Measurements from ENCODE around the gene ALG8. TPM values are rescaled to one million over a fixed set of nuclear protein-coding genes. Genes with fewer than 3 reads are reported as not detected.

ALG8 gene
- total and polyA plus RNA-seq, 4 experiments from 2014 or later, result 27.6 to 66.9 (median 39.4) TPM

DNA sequence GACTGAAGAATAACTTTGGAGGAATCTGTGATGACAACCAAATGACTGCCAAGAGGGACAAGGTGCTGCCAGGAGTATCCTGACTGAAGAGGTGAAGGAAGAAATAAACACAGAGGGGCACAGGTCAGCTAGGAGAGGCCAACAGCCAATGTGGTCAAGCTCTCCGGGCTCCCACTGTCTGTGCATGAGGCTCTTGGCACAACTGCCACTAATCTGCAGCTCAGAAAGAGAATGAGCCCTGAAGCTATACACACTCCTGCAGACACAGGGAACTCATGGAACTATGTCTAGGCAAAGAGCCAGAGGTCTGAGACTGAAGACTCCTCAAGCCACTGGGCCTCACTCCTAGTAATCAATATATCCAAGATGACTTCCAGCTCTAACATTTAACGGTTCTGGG, 68.8 kb downstream of the ALG8 start:
- H3K27ac Mint-ChIP-seq, result no peak overlapping the region
- no peaks in the 10 kb centered on the region for H3K9me3 ChIP-seq (ENCODE audit: control insufficient read depth in 1 of 2, low read length in 2 of 2)
- no peaks in the 10 kb centered on the region for H3K9me3 Mint-ChIP-seq
- no peaks in the 10 kb centered on the region for H3K27me3 ChIP-seq (ENCODE audit: insufficient read depth, low read length)
- DNase-seq, result no peak
- peaks cover 7 to 21% (median 10%) of the 10 kb centered on the region in 4 donors for H3K4me1 Mint-ChIP-seq
- no peak overlapping the region for H3K27ac ChIP-seq (ENCODE audit: low read depth, low read length)
- intact Hi-C loops (cut with micrococcal nuclease), result loop anchor here (10.0 kb wide), 1 partner anchor 494 kb away; no protein-coding TSS in a partner anchor
- CTCF ChIA-PET (ENCODE audit: partially characterized antibody), result interaction anchor here (0.7 kb wide), 1 partner anchor 9 kb away, joined by 3 read pairs; no protein-coding TSS in a partner anchor
- no peak overlapping the region for H3K4me3 ChIP-seq (ENCODE audit: low read length in 2 of 2)
- peaks cover 11% of the 10 kb centered on the region for H3K4me1 ChIP-seq (ENCODE audit: insufficient read depth, low read length)
- peaks cover 32 to 50% of the 10 kb centered on the region in 2 donors for H3K36me3 Mint-ChIP-seq
- H3K4me3 Mint-ChIP-seq, result no peak overlapping the region
- POLR2A ChIA-PET (ENCODE audit: partially characterized antibody), result interaction anchor here (1.0 kb wide), 1 partner anchor 9 kb away, joined by 6 read pairs; the partner anchor contains the start of gene NDUFC2
- peaks cover 41% of the 10 kb centered on the region for H3K36me3 ChIP-seq (ENCODE audit: insufficient read depth, low read length)
- H3K27me3 Mint-ChIP-seq, result no peaks in the 10 kb centered on the region

DNA sequence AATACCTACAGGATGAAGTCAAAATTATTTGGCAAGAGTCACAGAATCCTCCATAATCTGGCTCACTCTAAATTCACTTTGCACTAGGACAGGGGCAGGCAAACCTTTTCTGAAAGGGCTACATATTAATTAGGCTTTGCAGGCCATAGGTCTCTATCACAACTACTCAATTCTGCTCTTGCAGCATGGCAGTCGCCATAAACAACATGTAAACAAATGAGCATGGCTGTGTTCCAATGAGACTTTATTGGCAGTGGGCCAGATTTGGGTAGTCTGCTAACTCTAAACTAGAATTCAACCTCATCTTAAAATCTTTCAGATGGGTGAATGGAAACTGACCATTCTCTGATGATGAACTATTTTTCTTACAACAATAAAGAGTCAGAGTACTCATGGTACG, 70.0 kb downstream of the ALG8 start:
- no peak overlapping the region for H3K4me3 ChIP-seq (ENCODE audit: low read length in 2 of 2)
- no peak overlapping the region for H3K27ac ChIP-seq (ENCODE audit: low read depth, low read length)
- Mint-ChIP-seq H3K27ac (no peak overlapping the region), H3K9me3 (no peaks in the 10 kb centered on the region), H3K4me1 (peaks cover 0 to 14% (median 6%) of the 10 kb centered on the region in 4 donors), H3K4me3 (no peak overlapping the region), H3K27me3 (no peaks in the 10 kb centered on the region), H3K36me3 (peaks cover 33 to 52% of the 10 kb centered on the region in 2 donors)
- CTCF ChIA-PET (ENCODE audit: partially characterized antibody), result interaction anchor here (1.4 to 2.8 kb wide), 2 partner anchors 23 to 26 kb away, joined by 4 to 11 read pairs; no protein-coding TSS in a partner anchor
- H3K27me3 ChIP-seq (ENCODE audit: insufficient read depth, low read length), result no peaks in the 10 kb centered on the region
- H3K9me3 ChIP-seq (ENCODE audit: control insufficient read depth in 1 of 2, low read length in 2 of 2), result no peaks in the 10 kb centered on the region
- no peaks in the 10 kb centered on the region for H3K4me1 ChIP-seq (ENCODE audit: insufficient read depth, low read length)
- no peak for DNase-seq
- H3K36me3 ChIP-seq (ENCODE audit: insufficient read depth, low read length), result peaks cover 41% of the 10 kb centered on the region
- intact Hi-C loops (cut with micrococcal nuclease), result no loop called here
- POLR2A ChIA-PET (ENCODE audit: partially characterized antibody), result interaction anchor here (3.0 kb wide), 1 partner anchor 9 kb away, joined by 7 read pairs; the partner anchor contains the start of gene NDUFC2

DNA sequence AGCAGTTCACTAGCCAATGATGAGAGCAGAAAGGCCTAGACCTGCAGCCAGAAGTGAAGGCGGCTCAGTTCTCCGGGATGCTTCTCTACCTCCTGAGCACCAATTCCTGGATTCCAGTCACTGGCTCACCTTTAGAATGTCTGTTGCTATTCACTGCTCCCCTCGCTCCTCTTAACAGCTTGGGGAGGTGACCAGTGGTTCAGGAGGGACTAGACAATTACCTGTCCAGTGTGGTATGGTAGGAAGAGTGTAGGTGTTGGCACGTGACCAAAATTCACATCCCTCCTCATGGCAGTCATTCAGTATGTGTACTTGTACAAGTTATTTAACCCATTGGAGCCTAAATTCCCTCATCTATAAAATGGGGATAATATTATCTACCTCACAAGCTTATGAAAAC, 71.7 kb downstream of the ALG8 start:
- ChIA-PET CTCF (ENCODE audit: partially characterized antibody) (interaction anchor here (2.8 kb wide), 1 partner anchor 21 kb away, joined by 11 read pairs; no protein-coding TSS in a partner anchor), POLR2A (ENCODE audit: partially characterized antibody) (interaction anchor here (3.0 kb wide), 1 partner anchor 11 kb away, joined by 7 read pairs; the partner anchor contains the start of gene NDUFC2)
- no peaks in the 10 kb centered on the region for H3K27me3 ChIP-seq (ENCODE audit: insufficient read depth, low read length)
- H3K4me1 ChIP-seq (ENCODE audit: insufficient read depth, low read length), result no peaks in the 10 kb centered on the region
- Mint-ChIP-seq H3K4me3 (no peak overlapping the region), H3K9me3 (no peaks in the 10 kb centered on the region), H3K4me1 (peaks cover 0 to 8% (median 4%) of the 10 kb centered on the region in 4 donors), H3K27ac (peak overlapping the region in 1 of 7 donors; percentile 47), H3K27me3 (no peaks in the 10 kb centered on the region), H3K36me3 (peaks cover 39 to 48% of the 10 kb centered on the region in 2 donors)
- peaks cover 37% of the 10 kb centered on the region for H3K36me3 ChIP-seq (ENCODE audit: insufficient read depth, low read length)
- no peak overlapping the region for H3K27ac ChIP-seq (ENCODE audit: low read depth, low read length)
- H3K9me3 ChIP-seq (ENCODE audit: control insufficient read depth in 1 of 2, low read length in 2 of 2), result no peaks in the 10 kb centered on the region
- H3K4me3 ChIP-seq (ENCODE audit: low read length in 2 of 2), result no peak overlapping the region
- intact Hi-C loops (cut with micrococcal nuclease), result no loop called here
- DNase-seq, result no peak

DNA sequence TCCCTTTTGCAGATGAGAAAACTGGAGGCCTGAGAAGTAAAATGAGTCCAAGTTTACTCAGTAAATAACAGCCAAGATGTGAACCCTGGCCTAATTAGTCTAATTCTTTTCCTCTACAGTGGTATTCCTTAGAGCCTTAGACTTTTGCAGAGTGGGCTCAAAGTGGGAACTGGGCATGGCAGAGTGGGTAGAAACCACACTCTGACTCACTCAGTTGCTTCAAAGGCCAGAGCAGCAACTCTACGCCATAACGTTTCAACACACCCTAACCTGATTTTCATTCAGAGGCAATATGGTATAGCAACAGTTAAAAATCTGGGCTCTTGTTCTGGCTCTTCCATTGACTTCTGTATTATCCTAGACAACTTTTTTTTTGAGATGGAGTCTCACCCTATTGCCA, 73.0 kb downstream of the ALG8 start:
- H3K9me3 Mint-ChIP-seq, result no peaks in the 10 kb centered on the region
- peaks cover 30 to 39% of the 10 kb centered on the region in 2 donors for H3K36me3 Mint-ChIP-seq
- CTCF ChIA-PET (ENCODE audit: partially characterized antibody), result no interaction called here
- H3K27me3 Mint-ChIP-seq, result no peaks in the 10 kb centered on the region
- H3K4me1 Mint-ChIP-seq, result peaks cover 0 to 5% (median under 1%) of the 10 kb centered on the region in 4 donors
- no peak overlapping the region for H3K27ac ChIP-seq (ENCODE audit: low read depth, low read length)
- H3K27me3 ChIP-seq (ENCODE audit: insufficient read depth, low read length), result no peaks in the 10 kb centered on the region
- DNase-seq, result no peak
- H3K9me3 ChIP-seq (ENCODE audit: control insufficient read depth in 1 of 2, low read length in 2 of 2), result no peaks in the 10 kb centered on the region
- no peaks in the 10 kb centered on the region for H3K4me1 ChIP-seq (ENCODE audit: insufficient read depth, low read length)
- H3K36me3 ChIP-seq (ENCODE audit: insufficient read depth, low read length), result peaks cover 27% of the 10 kb centered on the region
- H3K27ac Mint-ChIP-seq, result no peak overlapping the region
- no peak overlapping the region for H3K4me3 ChIP-seq (ENCODE audit: low read length in 2 of 2)
- POLR2A ChIA-PET (ENCODE audit: partially characterized antibody), result interaction anchor here (3.0 kb wide), 1 partner anchor 12 kb away, joined by 7 read pairs; the partner anchor contains the start of gene NDUFC2
- intact Hi-C loops (cut with micrococcal nuclease), result no loop called here
- no peak overlapping the region for H3K4me3 Mint-ChIP-seq

DNA sequence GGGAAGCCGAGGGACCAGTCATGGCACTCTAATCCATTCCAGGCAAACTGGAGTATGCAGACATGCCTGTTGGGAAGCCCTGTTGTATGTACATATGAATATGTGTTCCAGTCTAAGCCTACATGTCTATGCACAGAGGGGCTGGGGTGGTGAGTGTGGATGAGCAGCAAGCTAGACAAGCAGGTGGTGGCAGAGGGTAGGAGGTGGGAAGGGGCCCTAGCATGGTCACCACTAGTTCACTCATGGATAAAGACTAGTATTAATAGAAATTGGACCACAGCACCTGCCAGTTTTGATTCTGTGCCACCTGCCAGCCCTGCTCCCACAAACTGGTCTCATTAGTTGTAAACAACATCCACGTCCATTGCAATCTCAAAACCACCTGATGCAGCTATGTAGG, 74.2 kb downstream of the ALG8 start:
- no peaks in the 10 kb centered on the region for H3K4me1 ChIP-seq (ENCODE audit: insufficient read depth, low read length)
- peak overlapping the region in 1 of 7 donors; percentile 39 for H3K27ac Mint-ChIP-seq

DNA sequence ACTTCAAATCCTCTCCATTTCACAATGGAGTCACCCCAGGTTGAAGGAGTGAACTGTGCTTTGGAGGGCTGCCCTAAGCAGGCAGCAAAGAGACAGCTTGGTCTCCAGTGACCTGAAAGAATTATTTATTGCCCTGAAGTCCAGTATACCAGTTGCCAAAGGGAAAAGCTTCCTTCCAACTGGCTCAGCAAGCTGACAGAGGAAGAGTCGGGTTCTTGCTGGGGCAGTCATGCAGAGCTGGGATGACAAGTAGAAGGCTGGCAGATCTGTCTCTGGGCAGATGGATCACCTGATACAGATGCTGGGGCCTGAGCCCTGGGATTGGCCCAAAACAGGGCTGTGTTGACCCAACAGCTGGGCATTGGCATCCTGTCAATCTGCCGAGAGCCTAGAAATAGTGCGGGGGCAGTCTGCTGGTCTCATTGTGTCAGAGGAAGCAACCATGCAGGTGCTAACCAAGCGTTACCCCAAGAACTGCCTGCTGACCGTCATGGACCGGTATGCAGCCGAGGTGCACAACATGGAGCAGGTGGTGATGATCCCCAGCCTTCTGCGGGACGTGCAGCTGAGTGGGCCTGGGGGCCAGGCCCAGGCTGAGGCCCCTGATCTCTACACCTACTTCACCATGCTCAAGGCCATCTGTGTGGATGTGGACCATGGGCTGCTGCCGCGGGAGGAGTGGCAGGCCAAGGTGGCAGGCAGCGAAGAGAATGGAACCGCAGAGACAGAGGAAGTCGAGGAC, 75.8 kb downstream of the ALG8 start, which contains the start of gene THRSP:
Gene THRSP (plus strand): TSS at position 422 of the 742 bp plus-strand sequence. CDS start 21 bp downstream, at position 443.
- peaks cover 0 to 5% (median under 1%) of the 10 kb centered on the region in 4 donors for H3K4me1 Mint-ChIP-seq
- intact Hi-C loops (cut with micrococcal nuclease), result no loop called here
- ChIA-PET CTCF (ENCODE audit: partially characterized antibody) (interaction anchor here (3.6 kb wide), 1 partner anchor 17 kb away, joined by 16 read pairs; no protein-coding TSS in a partner anchor), POLR2A (ENCODE audit: partially characterized antibody) (no interaction called here)
- peak within 1 kb of the TSS in 1 of 7 donors; percentile 73 for H3K27ac Mint-ChIP-seq
- no peaks in the 10 kb centered on the region for H3K9me3 Mint-ChIP-seq
- no peak for DNase-seq
- no peak within 1 kb of the TSS for H3K4me3 Mint-ChIP-seq
- peaks cover under 1% of the 10 kb centered on the region for H3K36me3 ChIP-seq (ENCODE audit: insufficient read depth, low read length)
- H3K36me3 Mint-ChIP-seq, result peaks cover 16 to 18% of the 10 kb centered on the region in 2 donors
- H3K4me1 ChIP-seq (ENCODE audit: insufficient read depth, low read length), result no peaks in the 10 kb centered on the region
- H3K27me3 Mint-ChIP-seq, result no peaks in the 10 kb centered on the region
- no peak within 1 kb of the TSS for H3K4me3 ChIP-seq (ENCODE audit: low read length in 2 of 2)
- H3K9me3 ChIP-seq (ENCODE audit: control insufficient read depth in 1 of 2, low read length in 2 of 2), result no peaks in the 10 kb centered on the region
- no peaks in the 10 kb centered on the region for H3K27me3 ChIP-seq (ENCODE audit: insufficient read depth, low read length)
- no peak within 1 kb of the TSS for H3K27ac ChIP-seq (ENCODE audit: low read depth, low read length)

More for the DNA sequence above, 74.2 kb downstream of the ALG8 start:
- no peak overlapping the region for H3K27ac ChIP-seq (ENCODE audit: low read depth, low read length)
- intact Hi-C loops (cut with micrococcal nuclease), result no loop called here
- H3K36me3 Mint-ChIP-seq, result peaks cover 29 to 30% of the 10 kb centered on the region in 2 donors
- no peak overlapping the region for H3K4me3 Mint-ChIP-seq
- POLR2A ChIA-PET (ENCODE audit: partially characterized antibody), result interaction anchor here (0.7 kb wide), 1 partner anchor 71 kb away, joined by 3 read pairs; no protein-coding TSS in a partner anchor
- peaks cover 0 to 5% (median under 1%) of the 10 kb centered on the region in 4 donors for H3K4me1 Mint-ChIP-seq
- H3K9me3 Mint-ChIP-seq, result no peaks in the 10 kb centered on the region
- DNase-seq, result no peak
- H3K4me3 ChIP-seq (ENCODE audit: low read length in 2 of 2), result no peak overlapping the region
- peaks cover 15% of the 10 kb centered on the region for H3K36me3 ChIP-seq (ENCODE audit: insufficient read depth, low read length)
- no peaks in the 10 kb centered on the region for H3K27me3 Mint-ChIP-seq
- H3K9me3 ChIP-seq (ENCODE audit: control insufficient read depth in 1 of 2, low read length in 2 of 2), result no peaks in the 10 kb centered on the region
- no peaks in the 10 kb centered on the region for H3K27me3 ChIP-seq (ENCODE audit: insufficient read depth, low read length)
- CTCF ChIA-PET (ENCODE audit: partially characterized antibody), result interaction anchor here (1.1 to 1.3 kb wide), 2 partner anchors 14 to 16 kb away, joined by 3 to 4 read pairs; partner anchors contain the start of gene NDUFC2

DNA sequence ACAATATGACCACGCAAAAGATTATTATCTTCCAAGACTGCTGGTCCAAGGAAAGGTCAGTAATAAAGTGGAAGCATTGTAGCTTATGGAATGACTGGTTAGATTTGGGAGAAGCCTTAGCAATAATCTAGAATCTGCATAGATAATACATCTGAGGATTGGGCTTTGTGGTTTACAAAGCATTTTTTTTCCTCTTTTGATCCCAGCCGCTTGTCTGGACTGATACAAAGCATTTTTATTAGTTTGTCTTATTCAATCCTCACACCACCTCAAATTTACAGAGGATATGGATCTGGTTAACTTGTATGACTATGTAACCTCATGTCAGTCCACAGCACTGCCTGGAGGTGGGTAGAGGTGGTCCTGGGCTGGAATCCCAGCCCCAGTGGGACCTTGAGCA, 76.8 kb downstream of the ALG8 start:
- Histone ChIP-seq H3K27ac (ENCODE audit: low read depth, low read length) (no peak overlapping the region), H3K4me3 (ENCODE audit: low read length in 2 of 2) (no peak overlapping the region), H3K9me3 (ENCODE audit: control insufficient read depth in 1 of 2, low read length in 2 of 2) (no peaks in the 10 kb centered on the region), H3K36me3 (ENCODE audit: insufficient read depth, low read length) (no peaks in the 10 kb centered on the region), H3K4me1 (ENCODE audit: insufficient read depth, low read length) (no peaks in the 10 kb centered on the region), H3K27me3 (ENCODE audit: insufficient read depth, low read length) (no peaks in the 10 kb centered on the region)
- DNase-seq, result no peak
- no peak overlapping the region for H3K27ac Mint-ChIP-seq
- H3K4me3 Mint-ChIP-seq, result no peak overlapping the region
- no peaks in the 10 kb centered on the region for H3K9me3 Mint-ChIP-seq
- POLR2A ChIA-PET (ENCODE audit: partially characterized antibody), result no interaction called here
- H3K4me1 Mint-ChIP-seq, result peaks cover 0 to 4% (median under 1%) of the 10 kb centered on the region in 4 donors
- intact Hi-C loops (cut with micrococcal nuclease), result no loop called here
- no peaks in the 10 kb centered on the region for H3K27me3 Mint-ChIP-seq
- peaks cover 8 to 13% of the 10 kb centered on the region in 2 donors for H3K36me3 Mint-ChIP-seq
- CTCF ChIA-PET (ENCODE audit: partially characterized antibody), result interaction anchor here (3.6 kb wide), 1 partner anchor 16 kb away, joined by 16 read pairs; no protein-coding TSS in a partner anchor

Measured in CD4-positive, alpha-beta memory T cell (primary cell).